Measurements from ENCODE around the gene CHCHD2. TPM values are rescaled to one million over a fixed set of nuclear protein-coding genes. Genes with fewer than 3 reads are reported as not detected.

Gene CHCHD2
- total and polyA plus RNA-seq, 2 of the 13 experiments (the other 11 are each of a cell fraction or from before 2014, with no cell fraction given) = 330 to 572 TPM

DNA sequence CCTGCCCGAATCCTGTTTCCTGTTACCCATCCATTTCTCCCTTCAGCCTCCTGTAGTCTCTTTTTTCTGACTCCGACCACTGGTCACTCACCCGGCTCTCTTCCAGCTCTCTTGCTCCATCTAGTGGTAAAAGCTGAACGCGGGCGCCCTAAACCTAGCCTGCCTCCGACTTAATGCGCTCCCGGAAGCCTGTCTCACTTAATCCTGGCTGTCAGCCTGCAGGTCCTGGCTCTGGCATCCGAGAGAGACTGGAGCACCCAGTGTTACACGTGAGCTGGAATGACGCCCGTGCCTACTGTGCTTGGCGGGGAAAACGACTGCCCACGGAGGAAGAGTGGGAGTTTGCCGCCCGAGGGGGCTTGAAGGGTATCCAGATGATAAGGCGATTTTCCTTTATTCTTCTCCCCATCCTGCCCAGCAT is 31.9 kb downstream of the CHCHD2 start (continued):
- TF ChIP-seq, protein P1, sequence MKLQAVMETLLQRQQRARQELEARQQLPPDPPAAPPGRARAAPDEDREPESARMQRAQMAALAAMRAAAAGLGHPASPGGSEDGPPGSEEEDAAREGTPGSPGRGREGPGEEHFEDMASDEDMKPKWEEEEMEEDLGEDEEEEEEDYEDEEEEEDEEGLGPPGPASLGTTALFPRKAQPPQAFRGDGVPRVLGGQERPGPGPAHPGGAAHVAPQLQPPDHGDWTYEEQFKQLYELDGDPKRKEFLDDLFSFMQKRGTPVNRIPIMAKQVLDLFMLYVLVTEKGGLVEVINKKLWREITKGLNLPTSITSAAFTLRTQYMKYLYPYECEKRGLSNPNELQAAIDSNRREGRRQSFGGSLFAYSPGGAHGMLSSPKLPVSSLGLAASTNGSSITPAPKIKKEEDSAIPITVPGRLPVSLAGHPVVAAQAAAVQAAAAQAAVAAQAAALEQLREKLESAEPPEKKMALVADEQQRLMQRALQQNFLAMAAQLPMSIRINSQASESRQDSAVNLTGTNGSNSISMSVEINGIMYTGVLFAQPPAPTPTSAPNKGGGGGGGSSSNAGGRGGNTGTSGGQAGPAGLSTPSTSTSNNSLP (IDR thresholded peaks at IDR 0.05; ENCODE audit: low read depth, low read length) = no peak
- TF ChIP-seq XRCC5 (optimal IDR thresholded peaks at IDR 0.05; ENCODE audit: low read length) (peak; percentile 82), ZNF335 (CRISPR knock-in tag; IDR thresholded peaks at IDR 0.05) (0 out of 2 replicates have a peak, but pooled peaks have one; percentile 33), ETV5 (CRISPR knock-in tag; IDR thresholded peaks at IDR 0.05; ENCODE audit: borderline replicate concordance) (peak; percentile 23; the same call in 1 of the 2 replicates), MEF2D (CRISPR knock-in tag; IDR thresholded peaks at IDR 0.05) (peak; percentile 60; the same call in 1 of the 2 replicates), SAP130 (CRISPR knock-in tag; IDR thresholded peaks at IDR 0.05; ENCODE audit: low read depth) (peak; percentile 32; the same call in 1 of the 2 replicates), SMAD3 (CRISPR knock-in tag; IDR thresholded peaks at IDR 0.05) (0 out of 2 replicates have a peak, but pooled peaks have one; percentile 55), ZNF607 (CRISPR knock-in tag; IDR thresholded peaks at IDR 0.05; ENCODE audit: borderline replicate concordance) (no peak), THAP11 (CRISPR knock-in tag; IDR thresholded peaks at IDR 0.05) (peak; percentile 61), NR2F2 (IDR thresholded peaks at IDR 0.05; ENCODE audit: borderline replicate concordance, low read depth) (peak; percentile 40; the same call in 1 of the 2 replicates), HDAC1 (CRISPR knock-in tag; IDR thresholded peaks at IDR 0.05) (no peak), ZNF781 (CRISPR knock-in tag; IDR thresholded peaks at IDR 0.05; ENCODE audit: borderline replicate concordance, not compliant biosample characterization) (peak; percentile 73), ZBTB42 (CRISPR knock-in tag; IDR thresholded peaks at IDR 0.05) (no peak), ZNF7 (CRISPR knock-in tag; IDR thresholded peaks at IDR 0.05) (no peak), STAG1 (CRISPR knock-in tag; IDR thresholded peaks at IDR 0.05) (peak; percentile 95)
- TF ChIP-seq, protein P2, sequence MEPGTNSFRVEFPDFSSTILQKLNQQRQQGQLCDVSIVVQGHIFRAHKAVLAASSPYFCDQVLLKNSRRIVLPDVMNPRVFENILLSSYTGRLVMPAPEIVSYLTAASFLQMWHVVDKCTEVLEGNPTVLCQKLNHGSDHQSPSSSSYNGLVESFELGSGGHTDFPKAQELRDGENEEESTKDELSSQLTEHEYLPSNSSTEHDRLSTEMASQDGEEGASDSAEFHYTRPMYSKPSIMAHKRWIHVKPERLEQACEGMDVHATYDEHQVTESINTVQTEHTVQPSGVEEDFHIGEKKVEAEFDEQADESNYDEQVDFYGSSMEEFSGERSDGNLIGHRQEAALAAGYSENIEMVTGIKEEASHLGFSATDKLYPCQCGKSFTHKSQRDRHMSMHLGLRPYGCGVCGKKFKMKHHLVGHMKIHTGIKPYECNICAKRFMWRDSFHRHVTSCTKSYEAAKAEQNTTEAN (CRISPR knock-in tag; conservative IDR thresholded peaks at IDR 0.05) = no peak
- TF ChIP-seq, protein P3, sequence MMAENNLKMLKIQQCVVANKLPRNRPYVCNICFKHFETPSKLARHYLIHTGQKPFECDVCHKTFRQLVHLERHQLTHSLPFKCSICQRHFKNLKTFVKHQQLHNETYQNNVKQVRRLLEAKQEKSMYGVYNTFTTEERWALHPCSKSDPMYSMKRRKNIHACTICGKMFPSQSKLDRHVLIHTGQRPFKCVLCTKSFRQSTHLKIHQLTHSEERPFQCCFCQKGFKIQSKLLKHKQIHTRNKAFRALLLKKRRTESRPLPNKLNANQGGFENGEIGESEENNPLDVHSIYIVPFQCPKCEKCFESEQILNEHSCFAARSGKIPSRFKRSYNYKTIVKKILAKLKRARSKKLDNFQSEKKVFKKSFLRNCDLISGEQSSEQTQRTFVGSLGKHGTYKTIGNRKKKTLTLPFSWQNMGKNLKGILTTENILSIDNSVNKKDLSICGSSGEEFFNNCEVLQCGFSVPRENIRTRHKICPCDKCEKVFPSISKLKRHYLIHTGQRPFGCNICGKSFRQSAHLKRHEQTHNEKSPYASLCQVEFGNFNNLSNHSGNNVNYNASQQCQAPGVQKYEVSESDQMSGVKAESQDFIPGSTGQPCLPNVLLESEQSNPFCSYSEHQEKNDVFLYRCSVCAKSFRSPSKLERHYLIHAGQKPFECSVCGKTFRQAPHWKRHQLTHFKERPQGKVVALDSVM (CRISPR knock-in tag; IDR thresholded peaks at IDR 0.05) = peak; percentile 70
- TF ChIP-seq, protein P4, sequence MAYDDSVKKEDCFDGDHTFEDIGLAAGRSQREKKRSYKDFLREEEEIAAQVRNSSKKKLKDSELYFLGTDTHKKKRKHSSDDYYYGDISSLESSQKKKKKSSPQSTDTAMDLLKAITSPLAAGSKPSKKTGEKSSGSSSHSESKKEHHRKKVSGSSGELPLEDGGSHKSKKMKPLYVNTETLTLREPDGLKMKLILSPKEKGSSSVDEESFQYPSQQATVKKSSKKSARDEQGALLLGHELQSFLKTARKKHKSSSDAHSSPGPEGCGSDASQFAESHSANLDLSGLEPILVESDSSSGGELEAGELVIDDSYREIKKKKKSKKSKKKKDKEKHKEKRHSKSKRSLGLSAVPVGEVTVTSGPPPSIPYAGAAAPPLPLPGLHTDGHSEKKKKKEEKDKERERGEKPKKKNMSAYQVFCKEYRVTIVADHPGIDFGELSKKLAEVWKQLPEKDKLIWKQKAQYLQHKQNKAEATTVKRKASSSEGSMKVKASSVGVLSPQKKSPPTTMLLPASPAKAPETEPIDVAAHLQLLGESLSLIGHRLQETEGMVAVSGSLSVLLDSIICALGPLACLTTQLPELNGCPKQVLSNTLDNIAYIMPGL (CRISPR knock-in tag; IDR thresholded peaks at IDR 0.05; ENCODE audit: borderline replicate concordance in 1 of 2, low read depth in 1 of 2) = peak in 1 of 2 experiments; percentile 61; a peak in 1 of 4 replicates
- TF ChIP-seq, protein P5, sequence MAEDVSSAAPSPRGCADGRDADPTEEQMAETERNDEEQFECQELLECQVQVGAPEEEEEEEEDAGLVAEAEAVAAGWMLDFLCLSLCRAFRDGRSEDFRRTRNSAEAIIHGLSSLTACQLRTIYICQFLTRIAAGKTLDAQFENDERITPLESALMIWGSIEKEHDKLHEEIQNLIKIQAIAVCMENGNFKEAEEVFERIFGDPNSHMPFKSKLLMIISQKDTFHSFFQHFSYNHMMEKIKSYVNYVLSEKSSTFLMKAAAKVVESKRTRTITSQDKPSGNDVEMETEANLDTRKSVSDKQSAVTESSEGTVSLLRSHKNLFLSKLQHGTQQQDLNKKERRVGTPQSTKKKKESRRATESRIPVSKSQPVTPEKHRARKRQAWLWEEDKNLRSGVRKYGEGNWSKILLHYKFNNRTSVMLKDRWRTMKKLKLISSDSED (CRISPR knock-in tag; IDR thresholded peaks at IDR 0.05) = no peak
- TF ChIP-seq, protein P6, sequence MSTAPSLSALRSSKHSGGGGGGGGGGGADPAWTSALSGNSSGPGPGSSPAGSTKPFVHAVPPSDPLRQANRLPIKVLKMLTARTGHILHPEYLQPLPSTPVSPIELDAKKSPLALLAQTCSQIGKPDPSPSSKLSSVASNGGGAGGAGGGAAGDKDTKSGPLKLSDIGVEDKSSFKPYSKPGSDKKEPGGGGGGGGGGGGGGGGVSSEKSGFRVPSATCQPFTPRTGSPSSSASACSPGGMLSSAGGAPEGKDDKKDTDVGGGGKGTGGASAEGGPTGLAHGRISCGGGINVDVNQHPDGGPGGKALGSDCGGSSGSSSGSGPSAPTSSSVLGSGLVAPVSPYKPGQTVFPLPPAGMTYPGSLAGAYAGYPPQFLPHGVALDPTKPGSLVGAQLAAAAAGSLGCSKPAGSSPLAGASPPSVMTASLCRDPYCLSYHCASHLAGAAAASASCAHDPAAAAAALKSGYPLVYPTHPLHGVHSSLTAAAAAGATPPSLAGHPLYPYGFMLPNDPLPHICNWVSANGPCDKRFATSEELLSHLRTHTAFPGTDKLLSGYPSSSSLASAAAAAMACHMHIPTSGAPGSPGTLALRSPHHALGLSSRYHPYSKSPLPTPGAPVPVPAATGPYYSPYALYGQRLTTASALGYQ (CRISPR knock-in tag; IDR thresholded peaks at IDR 0.05) = no peak

All from HepG2 (cell line).